Tibial nerve (tissue), 4 donors: ENCODE results near the gene TMED8. TPM values are rescaled to one million over a fixed set of nuclear protein-coding genes. Genes with fewer than 3 reads are reported as not detected.

Experiments
- DNase-seq, 2 donors: peaks; one replicate each; pipeline ENCODE4 v3.0.0-alpha.2; 2019; ENCODE audit warnings: low spot score in 2 of 2
- H3K27ac ChIP-seq, 4 donors: fragments of 200-600 bp; sonication (generic) in 3 of 4; one replicate each; pipeline ENCODE4 v1.5.1; 2017 to 2019; ENCODE audit warnings: mild to moderate bottlenecking in 1 of 4
- H3K27me3 ChIP-seq, 2 donors: fragments of 200-600 bp; sonication (generic) in 1 of 2; one replicate each; pipeline versions ENCODE4 v1.5.1 to v1.6.0; 2017 to 2019
- H3K36me3 ChIP-seq, 3 donors: fragments of 200-600 bp; sonication (generic); one replicate each; pipeline ENCODE4 v1.5.1; 2018 to 2019
- H3K4me1 ChIP-seq, 4 donors: fragments of 200-600 bp; sonication (generic) in 3 of 4; one replicate each; pipeline ENCODE4 v1.5.1; 2017 to 2019
- H3K4me3 ChIP-seq, 4 donors: fragments of 200-600 bp; sonication (generic) in 3 of 4; one replicate each; pipeline ENCODE4 v1.5.1; 2017 to 2019; ENCODE audit warnings: mild to moderate bottlenecking in 1 of 4, moderate library complexity in 1 of 4
- H3K9me3 ChIP-seq, 4 donors: fragments of 200-600 bp; sonication (generic) in 3 of 4; one replicate each; pipeline ENCODE4 v1.5.1; 2017 to 2019
- CTCF ChIP-seq, 5 experiments: fragments of 200-600 bp in 3 of 5; fragments of 450-650 bp in 2 of 5; sonication (generic) in 3 of 5; IDR thresholded peaks; one replicate each; pipeline ENCODE4 v1.5.1; 2016 to 2019; ENCODE audit warnings: antibody characterized with exemption in 5 of 5, mild to moderate bottlenecking in 3 of 5, moderate library complexity in 2 of 5
- EP300 ChIP-seq, 2 donors: sonication (generic); formaldehyde crosslinking; IDR thresholded peaks; one replicate each; pipeline ENCODE4 v1.6.1; 2017; ENCODE audit warnings: antibody characterized with exemption in 2 of 2, mild to moderate bottlenecking in 1 of 2
- POLR2A ChIP-seq, 2 donors: fragments of 450-650 bp; IDR thresholded peaks; one replicate each; pipeline ENCODE4 v1.6.1; 2017; ENCODE audit warnings: antibody characterized with exemption in 2 of 2, mild to moderate bottlenecking in 2 of 2, moderate library complexity in 2 of 2
- WGBS, 2 donors: methylation state at CpG; one replicate each; pipeline ENCODE4 v1.1.5; 2018; 5-methylcytosine and 5-hydroxymethylcytosine counted together
- total RNA-seq, 4 donors: library from RNA; depleted of rRNA; stranded (reverse); fragments of >200 nt; gene quantifications; one replicate each; pipeline ENCODE4 v1.1.0, GENCODE V29; 2016

TMED8 gene
- total RNA-seq, 4 donors from 2014 or later: 11.7 to 14.0 (median 12.4) TPM

- no peak overlapping the region for H3K27ac ChIP-seq
- H3K36me3 ChIP-seq: peaks cover 0 to 49% (median 6%) of the 10 kb centered on the region in 3 donors
- DNase-seq: no peak
- H3K9me3 ChIP-seq: no peaks in the 10 kb centered on the region
- no peaks in the 10 kb centered on the region for H3K4me1 ChIP-seq
- no peaks in the 10 kb centered on the region for H3K27me3 ChIP-seq
- no peak overlapping the region for H3K4me3 ChIP-seq
- WGBS, 2 donors: 85 to 89% methylated on average over 2 of the region's 2 CpGs
- no peak for TF ChIP-seq POLR2A (IDR thresholded peaks at IDR 0.05)
- no peak for TF ChIP-seq EP300 (IDR thresholded peaks at IDR 0.05)
- TF ChIP-seq CTCF (IDR thresholded peaks at IDR 0.05): no peak
Measured at GRCh38 chr14:77343662-77344061, 33.2 kb downstream of the TMED8 start.

GRCh38 chr14:77342726-77343397, 34.0 kb downstream of the TMED8 start:
- TF ChIP-seq EP300 (IDR thresholded peaks at IDR 0.05): no peak
- no peak for TF ChIP-seq POLR2A (IDR thresholded peaks at IDR 0.05)
- no peak for TF ChIP-seq CTCF (IDR thresholded peaks at IDR 0.05)
- no peaks in the 10 kb centered on the region for H3K4me1 ChIP-seq
- no peak for DNase-seq
- H3K36me3 ChIP-seq: peaks cover 0 to 50% (median 6%) of the 10 kb centered on the region in 3 donors
- no peak overlapping the region for H3K4me3 ChIP-seq
- no peak overlapping the region for H3K27ac ChIP-seq
- H3K9me3 ChIP-seq: no peaks in the 10 kb centered on the region
- WGBS, 2 donors: 90% methylated on average over 10 of the region's 10 CpGs
- no peaks in the 10 kb centered on the region for H3K27me3 ChIP-seq

- Histone ChIP-seq H3K9me3 (no peaks in the 10 kb centered on the region), H3K4me1 (no peaks in the 10 kb centered on the region), H3K4me3 (no peak overlapping the region), H3K36me3 (peaks cover 0 to 58% (median 6%) of the 10 kb centered on the region in 3 donors), H3K27me3 (no peaks in the 10 kb centered on the region), H3K27ac (no peak overlapping the region)
- 88 to 91% methylated on average over 4 of the region's 4 CpGs for WGBS, 2 donors
- DNase-seq: no peak
- TF ChIP-seq EP300 (IDR thresholded peaks at IDR 0.05): no peak
- TF ChIP-seq POLR2A (IDR thresholded peaks at IDR 0.05): no peak
- TF ChIP-seq CTCF (IDR thresholded peaks at IDR 0.05): no peak
Measured at GRCh38 chr14:77340389-77340788, 36.5 kb downstream of the TMED8 start.

GRCh38 chr14:77339407-77339806, 37.5 kb downstream of the TMED8 start:
- peaks cover 0 to 58% (median 6%) of the 10 kb centered on the region in 3 donors for H3K36me3 ChIP-seq
- H3K4me3 ChIP-seq: no peak overlapping the region
- H3K27me3 ChIP-seq: no peaks in the 10 kb centered on the region
- DNase-seq: no peak
- H3K9me3 ChIP-seq: no peaks in the 10 kb centered on the region
- TF ChIP-seq CTCF (IDR thresholded peaks at IDR 0.05) (no peak), POLR2A (IDR thresholded peaks at IDR 0.05) (no peak), EP300 (IDR thresholded peaks at IDR 0.05) (no peak)
- H3K27ac ChIP-seq: no peak overlapping the region
- no peaks in the 10 kb centered on the region for H3K4me1 ChIP-seq
- WGBS, 2 donors: 93 to 100% methylated on average over 1 of the region's 1 CpG

- no peak for TF ChIP-seq EP300 (IDR thresholded peaks at IDR 0.05)
- no peak for TF ChIP-seq POLR2A (IDR thresholded peaks at IDR 0.05)
- no peak for TF ChIP-seq CTCF (IDR thresholded peaks at IDR 0.05)
- no peaks in the 10 kb centered on the region for H3K9me3 ChIP-seq
- H3K4me1 ChIP-seq: no peaks in the 10 kb centered on the region
- WGBS, 2 donors: 75 to 85% methylated on average over 2 of the region's 2 CpGs
- H3K36me3 ChIP-seq: peaks cover 0 to 49% (median 6%) of the 10 kb centered on the region in 3 donors
- DNase-seq: no peak
- H3K27ac ChIP-seq: no peak overlapping the region
- no peaks in the 10 kb centered on the region for H3K27me3 ChIP-seq
- H3K4me3 ChIP-seq: no peak overlapping the region
Measured at GRCh38 chr14:77338302-77338701, 38.6 kb downstream of the TMED8 start.
